ENCODE data around the gene CFAP20DC. TPM values are rescaled to one million over a fixed set of nuclear protein-coding genes. Genes with fewer than 3 reads are reported as not detected.
A peak's percentile ranks its signal among the peaks of the same experiment; 100 is the strongest.

The CFAP20DC gene
- total RNA-seq, 1 donor from 2014 or later = 8.2 TPM

- no peak for DNase-seq (ENCODE audit: low read depth)
- no peak overlapping the region for H3K4me3 ChIP-seq (ENCODE audit: low read depth, low read length)
- TF ChIP-seq CTCF (IDR thresholded peaks at IDR 0.05; ENCODE audit: insufficient read depth, low read length, poor library complexity, severe bottlenecking) = no peak
- no peaks in the 10 kb centered on the region for H3K27me3 ChIP-seq (ENCODE audit: control insufficient read depth, insufficient read depth, low read length)
- H3K36me3 ChIP-seq (ENCODE audit: control insufficient read depth, insufficient read depth, low read length) = no peaks in the 10 kb centered on the region
Observed at GRCh38 chr3:58999134-58999773, 50.6 kb downstream of the CFAP20DC start.

GRCh38 chr3:58998476-58999117 lies 51.2 kb downstream of the CFAP20DC start:
- DNase-seq (ENCODE audit: low read depth) = peak; percentile 94
- Histone ChIP-seq H3K4me3 (ENCODE audit: low read depth, low read length) (no peak overlapping the region), H3K36me3 (ENCODE audit: control insufficient read depth, insufficient read depth, low read length) (no peaks in the 10 kb centered on the region), H3K27me3 (ENCODE audit: control insufficient read depth, insufficient read depth, low read length) (no peaks in the 10 kb centered on the region)
- no peak for TF ChIP-seq CTCF (IDR thresholded peaks at IDR 0.05; ENCODE audit: insufficient read depth, low read length, poor library complexity, severe bottlenecking)

GRCh38 chr3:58996730-58997129 lies 53.1 kb downstream of the CFAP20DC start:
- DNase-seq (ENCODE audit: low read depth) = no peak
- Histone ChIP-seq H3K36me3 (ENCODE audit: control insufficient read depth, insufficient read depth, low read length) (no peaks in the 10 kb centered on the region), H3K4me3 (ENCODE audit: low read depth, low read length) (no peak overlapping the region), H3K27me3 (ENCODE audit: control insufficient read depth, insufficient read depth, low read length) (no peaks in the 10 kb centered on the region)
- no peak for TF ChIP-seq CTCF (IDR thresholded peaks at IDR 0.05; ENCODE audit: insufficient read depth, low read length, poor library complexity, severe bottlenecking)

GRCh38 chr3:58994746-58995330 lies 55.0 kb downstream of the CFAP20DC start:
- TF ChIP-seq CTCF (IDR thresholded peaks at IDR 0.05; ENCODE audit: insufficient read depth, low read length, poor library complexity, severe bottlenecking) = peak; percentile 80
- peak; percentile 47 for DNase-seq (ENCODE audit: low read depth)
- Histone ChIP-seq H3K36me3 (ENCODE audit: control insufficient read depth, insufficient read depth, low read length) (no peaks in the 10 kb centered on the region), H3K4me3 (ENCODE audit: low read depth, low read length) (no peak overlapping the region), H3K27me3 (ENCODE audit: control insufficient read depth, insufficient read depth, low read length) (no peaks in the 10 kb centered on the region)

GRCh38 chr3:58993547-58993946 lies 56.3 kb downstream of the CFAP20DC start:
- Histone ChIP-seq H3K36me3 (ENCODE audit: control insufficient read depth, insufficient read depth, low read length) (no peaks in the 10 kb centered on the region), H3K27me3 (ENCODE audit: control insufficient read depth, insufficient read depth, low read length) (no peaks in the 10 kb centered on the region), H3K4me3 (ENCODE audit: low read depth, low read length) (no peak overlapping the region)
- no peak for DNase-seq (ENCODE audit: low read depth)
- TF ChIP-seq CTCF (IDR thresholded peaks at IDR 0.05; ENCODE audit: insufficient read depth, low read length, poor library complexity, severe bottlenecking) = no peak
